H1 (cell line): ENCODE measurements around the gene CACNA1C. TPM values are rescaled to one million over a fixed set of nuclear protein-coding genes. Genes with fewer than 3 reads are reported as not detected.

Experiments
- CTCF ChIA-PET: fragments of 300-600 bp; sonication (Branson Sonifier 250); formaldehyde crosslinking; loops from one replicate; lab custom pipeline; 2021; ENCODE audit not compliant: partially characterized antibody; lab: Charles Lee
- POLR2A ChIA-PET: fragments of 300-600 bp; sonication (Branson Sonifier 250); formaldehyde crosslinking; loops from one replicate; lab custom pipeline; 2021; ENCODE audit warnings: inconsistent platforms; ENCODE audit not compliant: partially characterized antibody; lab: Charles Lee
- DNase-seq, 2 experiments: peaks; one replicate each; pipeline versions ENCODE4 v3.0.0 to v3.0.0-alpha.2; 2010 to 2022; ENCODE audit warnings: low spot score in 2 of 2, low read depth in 1 of 2, mixed read lengths in 1 of 2
- FAIRE-seq: peaks from 2 replicates; lab custom pipeline; 2011; peaks lifted over from hg19 to GRCh38; lab: Jason Lieb, UNC
- H2AFZ ChIP-seq: 2 replicates; pipeline ENCODE4 v1.8.1; 2012; ENCODE audit warnings: low read length, inconsistent platforms
- H2AK5ac ChIP-seq: 2 replicates; pipeline ENCODE4 v1.6.1; 2013; ENCODE audit warnings: low read depth, low read length
- H2BK120ac ChIP-seq: replicated peaks from 2 replicates; pipeline ENCODE3; 2013; ENCODE audit warnings: low read depth, low read length, inconsistent platforms
- H2BK12ac ChIP-seq: 2 replicates; pipeline ENCODE4 v1.6.1; 2013; ENCODE audit warnings: low read depth, low read length
- H2BK15ac ChIP-seq: 2 replicates; pipeline ENCODE4 v1.6.1; 2013; ENCODE audit warnings: low read length
- H2BK20ac ChIP-seq: 2 replicates; pipeline ENCODE4 v1.6.1; 2013; ENCODE audit warnings: low read length
- H2BK5ac ChIP-seq: 2 replicates; pipeline ENCODE4 v1.6.1; 2013; ENCODE audit warnings: low read depth, low read length
- H3K14ac ChIP-seq: 2 replicates; pipeline ENCODE4 v1.6.1; 2013; ENCODE audit warnings: inconsistent platforms; ENCODE audit not compliant: insufficient read length
- H3K18ac ChIP-seq: 2 replicates; pipeline ENCODE4 v1.6.1; 2013; ENCODE audit warnings: low read length; ENCODE audit errors: extremely low read depth
- H3K23ac ChIP-seq: 2 replicates; pipeline ENCODE4 v1.6.1; 2013; ENCODE audit warnings: inconsistent platforms; ENCODE audit not compliant: insufficient read length
- H3K23me2 ChIP-seq: 2 replicates; pipeline ENCODE4 v1.6.1; 2013; ENCODE audit warnings: low read depth, low read length
- H3K27ac ChIP-seq: 2 replicates; pipeline ENCODE4 v1.6.1; 2011; ENCODE audit warnings: low read depth, low read length, inconsistent platforms
- H3K27me3 ChIP-seq, 4 experiments: replicated peaks in 1 of 4; 1 replicate in 1 of 4; 2 replicates in 3 of 4; pipeline versions ENCODE4 v1.6.1 to v1.8.1; 2011 to 2013; ENCODE audit warnings: low read length in 3 of 4, mild to moderate bottlenecking in 3 of 4, inconsistent platforms in 2 of 4, mixed read lengths in 2 of 4, moderate library complexity in 1 of 4; ENCODE audit not compliant: control insufficient read depth in 3 of 4, insufficient read depth in 3 of 4; ENCODE audit errors: extremely low read depth in 1 of 4
- H3K36me3 ChIP-seq, 4 experiments: 2 replicates each; pipeline versions ENCODE4 v1.6.1 to v1.8.1; 2011 to 2013; ENCODE audit warnings: mild to moderate bottlenecking in 4 of 4, low read length in 3 of 4, moderate library complexity in 2 of 4, control low read depth in 1 of 4, inconsistent platforms in 1 of 4; ENCODE audit not compliant: insufficient read depth in 4 of 4, control insufficient read depth in 2 of 4
- H3K4ac ChIP-seq: replicated peaks from 2 replicates; pipeline ENCODE3; 2013; ENCODE audit warnings: low read length, low read depth, mixed read lengths, inconsistent platforms; ENCODE audit not compliant: insufficient read length
- H3K4me1 ChIP-seq, 4 experiments: replicated peaks in 1 of 4; 1 replicate in 1 of 4; 2 replicates in 3 of 4; pipeline versions ENCODE4 v1.6.1 to v1.8.1; 2011 to 2013; ENCODE audit warnings: low read length in 3 of 4, inconsistent platforms in 2 of 4, mixed read lengths in 1 of 4; ENCODE audit not compliant: insufficient read depth in 4 of 4, control insufficient read depth in 3 of 4
- H3K4me2 ChIP-seq, 2 experiments: 2 replicates each; pipeline versions ENCODE4 v1.6.1 to v1.8.1; 2011 to 2013; ENCODE audit warnings: low read depth in 2 of 2, low read length in 2 of 2, control low read depth in 1 of 2, inconsistent platforms in 1 of 2, mild to moderate bottlenecking in 1 of 2; ENCODE audit not compliant: insufficient read depth in 1 of 2
- H3K4me3 ChIP-seq, 4 experiments: fragments of 200-600, 300-600 bp in 1 of 4; sonication (generic), shearing (Covaris generic), sonication (Bioruptor Twin) in 1 of 4; 2 replicates each; pipeline versions ENCODE4 v1.5.1 to v1.8.1; 2011 to 2016; ENCODE audit warnings: low read length in 4 of 4, low read depth in 3 of 4, control low read depth in 2 of 4, inconsistent platforms in 2 of 4, mild to moderate bottlenecking in 2 of 4, mixed read lengths in 1 of 4, moderate library complexity in 1 of 4; ENCODE audit not compliant: insufficient read depth in 2 of 4; ENCODE audit errors: extremely low read depth in 1 of 4
- H3K56ac ChIP-seq: replicated peaks from 2 replicates; pipeline ENCODE3; 2013; ENCODE audit warnings: low read depth, mild to moderate bottlenecking, mixed read lengths, low read length, inconsistent platforms; ENCODE audit not compliant: insufficient read length
- H3K79me1 ChIP-seq: 2 replicates; pipeline ENCODE4 v1.6.1; 2013; ENCODE audit warnings: low read depth, low read length, control low read depth
- H3K79me2 ChIP-seq, 2 experiments: 2 replicates each; pipeline versions ENCODE4 v1.6.1 to v1.8.1; 2012 to 2013; ENCODE audit warnings: low read length in 2 of 2, mild to moderate bottlenecking in 2 of 2, inconsistent platforms in 1 of 2; ENCODE audit not compliant: insufficient read depth in 2 of 2, control insufficient read depth in 1 of 2
- H3K9ac ChIP-seq, 4 experiments: replicated peaks in 1 of 4; 1 replicate in 1 of 4; 2 replicates in 3 of 4; pipeline versions ENCODE4 v1.6.1 to v1.8.1; 2011 to 2013; ENCODE audit warnings: low read depth in 3 of 4, low read length in 3 of 4, control low read depth in 2 of 4, mild to moderate bottlenecking in 2 of 4, moderate library complexity in 2 of 4, inconsistent platforms in 1 of 4; ENCODE audit errors: extremely low read depth in 1 of 4
- H3K9me3 ChIP-seq, 2 experiments: 2 replicates each; pipeline versions ENCODE4 v1.6.1 to v1.8.1; 2012 to 2013; ENCODE audit warnings: mild to moderate bottlenecking in 2 of 2, moderate library complexity in 2 of 2, control low read depth in 1 of 2, inconsistent platforms in 1 of 2, low read depth in 1 of 2, low read length in 1 of 2, mixed read lengths in 1 of 2; ENCODE audit not compliant: insufficient read depth in 2 of 2
- H4K20me1 ChIP-seq, 2 experiments: replicated peaks in 1 of 2; 2 replicates each; pipeline versions ENCODE3 to v1.8.1; 2011 to 2013; ENCODE audit warnings: inconsistent platforms in 2 of 2, low read length in 2 of 2, mild to moderate bottlenecking in 1 of 2; ENCODE audit not compliant: insufficient read depth in 2 of 2, control insufficient read depth in 1 of 2
- H4K5ac ChIP-seq: 2 replicates; pipeline ENCODE4 v1.6.1; 2013; ENCODE audit warnings: low read length, low read depth, mixed read lengths, inconsistent platforms; ENCODE audit not compliant: insufficient read length
- H4K8ac ChIP-seq: 2 replicates; pipeline ENCODE4 v1.8.0; 2013; ENCODE audit warnings: mild to moderate bottlenecking, moderate library complexity, low read length, inconsistent platforms; ENCODE audit not compliant: insufficient read depth; ENCODE audit errors: extremely low read depth
- H4K91ac ChIP-seq: replicated peaks from 2 replicates; pipeline ENCODE3; 2013; ENCODE audit warnings: low read length, mixed read lengths, inconsistent platforms; ENCODE audit not compliant: insufficient read length
- CBX5 ChIP-seq: fragments of 300-800, 300-1000 bp; sonication (generic); IDR thresholded peaks from 2 replicates; pipeline ENCODE4 v1.7.1; 2016; ENCODE audit warnings: antibody characterized with exemption, low read length, low read depth
- JUN ChIP-seq: IDR thresholded peaks from 2 replicates; pipeline ENCODE4 v1.6.1; 2011; ENCODE audit warnings: low read depth, mild to moderate bottlenecking, improper control_type of control experiment, low read length
- TEAD4 ChIP-seq: IDR thresholded peaks from 2 replicates; pipeline ENCODE4 v1.6.1; 2012; ENCODE audit warnings: low read depth, low read length, inconsistent platforms, mixed read lengths
- ZNF274 ChIP-seq: IDR thresholded peaks from 2 replicates; pipeline ENCODE4 v1.7.0; 2012; ENCODE audit warnings: low read length, borderline replicate concordance; ENCODE audit errors: extremely low read depth
- WGBS, 2 experiments: shearing (Covaris generic) in 1 of 2; methylation state at CpG; one replicate each; pipeline versions ENCODE4 v1.1.6 to v1.1.7; 2013 to 2015; ENCODE audit warnings: low lambda C conversion rate in 2 of 2, mixed read lengths in 2 of 2, inconsistent platforms in 1 of 2, low coverage in 1 of 2, missing lambda C conversion rate in 1 of 2; ENCODE audit not compliant: insufficient replicate concordance in 2 of 2, insufficient coverage in 1 of 2, insufficient read length in 1 of 2; ENCODE audit errors: extremely low coverage in 1 of 2, missing lambda C conversion rate in 1 of 2; 5-methylcytosine and 5-hydroxymethylcytosine counted together
- polyA plus RNA-seq, 7 experiments: library from polyadenylated mRNA; depleted of rRNA in 3 of 7; stranded (reverse) in 5 of 7; unstranded in 2 of 7; fragments of >200 nt in 5 of 7; fragments of 200-250 nt in 2 of 7; gene quantifications; 1 replicate in 5 of 7; 2 replicates in 1 of 7; 4 replicates in 1 of 7; pipeline versions ENCODE4 v1.2.1 to v1.2.3, GENCODE V29; 2011 to 2013; ENCODE audit warnings: missing spikeins in 2 of 7, mixed read lengths in 2 of 7
- total RNA-seq: library from RNA; stranded (reverse); fragmentation: NEBNext Ultra II Directional; extraction: Animal tissue kit (Norgen Biotek cat#: 25700); gene quantifications from 2 replicates; pipeline ENCODE4 v1.2.1, GENCODE V29; 2021

CACNA1C gene
- total and polyA plus RNA-seq, 2 of the 8 experiments (the other 6 are each of a cell fraction or from before 2014, with no cell fraction given) = 1.3 TPM

DNA sequence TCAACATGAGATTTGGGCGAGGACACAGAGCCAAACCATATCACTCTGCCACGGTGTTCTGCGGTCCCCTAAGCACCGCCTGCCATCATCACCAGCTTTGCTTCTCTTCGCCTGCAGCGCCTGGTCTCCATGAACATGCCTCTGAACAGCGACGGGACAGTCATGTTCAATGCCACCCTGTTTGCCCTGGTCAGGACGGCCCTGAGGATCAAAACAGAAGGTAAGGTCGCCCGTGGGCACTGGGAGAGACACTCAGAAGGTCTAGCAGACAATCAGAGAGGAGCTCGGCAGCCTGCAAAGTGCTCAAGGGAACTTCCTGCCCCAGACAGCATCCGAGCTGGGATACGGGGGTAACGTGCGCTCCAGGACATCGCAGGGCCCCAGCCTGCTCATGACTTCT is 616.0 kb downstream of the CACNA1C start:
- DNase-seq = peak in 1 of 2 experiments; percentile 32
- FAIRE-seq = no peak
- H3K23ac ChIP-seq = no peak overlapping the region

More for the DNA sequence above, 616.0 kb downstream of the CACNA1C start:
- Histone ChIP-seq H3K4me1 (no peaks in the 10 kb centered on the region), H3K27ac (no peak overlapping the region), H2BK120ac (no peak overlapping the region), H3K9me3 (no peaks in the 10 kb centered on the region), H3K36me3 (no peaks in the 10 kb centered on the region), H2BK5ac (no peak overlapping the region), H3K14ac (no peak overlapping the region), H3K9ac (no peak overlapping the region), H3K4ac (no peak overlapping the region), H3K27me3 (no peaks in the 10 kb centered on the region), H2AK5ac (no peak overlapping the region), H3K4me2 (no peak overlapping the region), H3K18ac (no peak overlapping the region), H4K5ac (no peak overlapping the region), H3K23me2 (no peaks in the 10 kb centered on the region), H2AFZ (no peak overlapping the region), H2BK12ac (no peak overlapping the region), H3K56ac (no peak overlapping the region), H3K4me3 (no peak overlapping the region), H4K8ac (no peak overlapping the region), H4K20me1 (no peaks in the 10 kb centered on the region), H3K79me1 (no peaks in the 10 kb centered on the region), H2BK15ac (no peak overlapping the region), H2BK20ac (no peak overlapping the region), H4K91ac (no peak overlapping the region), H3K79me2 (no peaks in the 10 kb centered on the region)
- WGBS, 2 experiments = 92% methylated on average over 17 of the region's 17 CpGs; no CpG with 5 or more reads in 1 of the 2 experiments
- ChIA-PET CTCF (interaction anchor here (0.9 to 3.0 kb wide), 5 partner anchors 10 to 46 kb away, joined by 3 to 11 read pairs (median 4); no protein-coding TSS in a partner anchor), POLR2A (interaction anchor here (0.9 kb wide), 1 partner anchor 23 kb away, joined by 4 read pairs; no protein-coding TSS in a partner anchor)
- TF ChIP-seq JUN (no peak), ZNF274 (no peak), TEAD4 (no peak), CBX5 (no peak)
